Stimulated activated naive CD4-positive, alpha-beta T cell treated with Interleukin-2 at 50 U/mL for 16 hours (primary cell): ENCODE measurements around the gene CFAP221.

ENCODE experiments used
- DNase-seq: peaks from one replicate; lab custom pipeline; 2025; lab: John Stamatoyannopoulos, UW

Gene CFAP221

DNA sequence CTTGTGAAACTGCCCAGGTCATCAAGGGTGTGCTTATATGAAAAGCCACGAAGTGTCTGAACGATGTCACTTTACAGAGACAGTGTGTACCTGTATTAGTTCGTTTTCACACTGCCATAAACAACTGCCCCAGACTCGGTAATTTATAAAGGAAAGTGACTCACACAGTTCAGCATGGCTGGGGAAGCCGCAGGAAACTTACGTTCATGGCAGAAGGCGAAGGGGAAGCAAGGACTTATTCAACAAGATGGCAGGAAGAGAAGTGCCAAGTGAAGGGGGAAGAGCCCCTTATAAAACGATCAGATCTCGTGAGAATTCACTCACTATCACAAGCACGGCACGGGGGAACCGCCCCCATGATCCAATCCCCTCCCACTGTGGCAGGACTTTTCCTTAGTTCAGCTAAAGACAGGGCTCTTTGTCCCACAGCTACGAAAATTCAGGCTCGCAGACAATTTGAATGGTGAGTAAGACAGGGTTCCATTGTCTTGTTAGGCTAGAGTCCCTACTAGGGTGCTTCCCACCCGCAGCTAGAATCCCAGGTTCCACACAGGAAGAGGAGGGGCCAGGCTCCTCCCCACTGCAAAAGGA lies 154.9 kb downstream of the CFAP221 start:
- DNase-seq: no peak

DNA sequence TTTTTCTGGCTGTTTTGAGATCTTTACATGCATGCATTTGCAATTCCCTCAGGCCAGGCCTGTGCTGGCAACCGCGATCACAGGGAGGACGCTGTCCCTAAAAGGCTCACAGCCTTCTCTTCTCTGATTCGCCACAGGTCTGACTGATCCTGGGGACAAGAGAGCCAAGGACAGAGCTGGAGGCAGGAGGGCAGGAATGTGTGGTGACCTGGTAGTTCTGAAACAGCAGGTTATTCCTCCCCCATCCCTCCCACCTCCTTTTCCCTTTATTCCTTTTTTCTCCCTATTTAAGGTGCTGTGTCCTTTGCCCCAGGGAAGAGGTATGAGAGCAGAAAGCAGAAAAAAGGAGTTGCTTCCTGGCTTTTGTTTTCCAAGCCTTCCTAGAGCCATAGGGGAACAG lies 156.6 kb downstream of the CFAP221 start:
- DNase-seq: no peak

DNA sequence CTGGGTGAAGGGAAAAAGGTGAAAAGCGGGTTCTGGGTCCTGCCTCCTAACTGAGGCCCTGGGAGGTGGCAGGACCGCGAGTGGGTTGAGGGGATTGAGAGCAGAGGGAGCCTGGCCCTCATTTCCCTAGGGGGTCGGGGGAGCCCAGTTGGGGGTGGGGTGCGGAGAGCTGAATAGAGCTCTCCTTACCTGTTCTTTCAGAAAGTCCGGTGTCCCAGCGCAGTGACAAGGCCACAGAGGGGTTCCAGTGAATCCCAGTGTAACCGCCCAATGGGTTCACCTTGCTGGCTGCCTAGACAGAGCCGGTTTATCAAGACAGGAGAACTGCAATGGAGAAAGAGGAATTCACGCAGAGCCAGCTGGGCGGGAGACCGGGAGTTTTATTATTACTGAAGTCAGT lies 157.1 kb downstream of the CFAP221 start:
- no peak for DNase-seq

DNA sequence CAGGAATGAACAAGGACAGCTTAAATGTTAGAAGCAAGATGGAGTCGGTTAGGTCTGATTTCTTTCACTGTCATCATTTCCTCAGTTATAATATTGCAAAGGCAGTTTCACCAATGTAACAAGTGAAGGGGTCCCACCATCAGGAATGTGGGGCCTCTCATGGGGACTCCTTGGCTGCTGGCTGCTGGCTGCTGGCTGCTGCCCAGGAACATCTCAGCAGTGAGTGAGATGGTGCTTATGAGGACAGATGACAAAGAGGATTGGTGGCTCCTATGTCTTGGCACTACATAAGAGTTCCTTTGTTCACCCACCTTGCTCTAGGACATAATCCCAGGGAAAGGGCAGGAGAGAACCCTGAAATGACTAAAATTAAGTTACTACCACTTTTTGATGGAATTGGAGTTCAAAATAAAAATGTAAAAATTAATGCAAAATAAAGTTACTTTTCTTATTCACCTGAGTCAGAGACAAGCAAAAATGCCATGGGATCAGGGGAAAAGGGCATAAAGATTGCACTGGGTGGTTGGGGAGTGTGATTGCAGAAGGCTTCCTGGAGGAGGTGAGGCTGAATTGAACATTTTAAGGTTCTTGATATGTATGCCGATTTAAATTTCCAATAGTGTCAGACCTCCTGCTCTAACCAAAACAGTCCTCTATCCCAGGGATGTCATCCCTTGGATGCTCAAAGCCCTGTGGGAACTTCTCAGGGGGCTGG lies 158.1 kb downstream of the CFAP221 start:
- DNase-seq: no peak

DNA sequence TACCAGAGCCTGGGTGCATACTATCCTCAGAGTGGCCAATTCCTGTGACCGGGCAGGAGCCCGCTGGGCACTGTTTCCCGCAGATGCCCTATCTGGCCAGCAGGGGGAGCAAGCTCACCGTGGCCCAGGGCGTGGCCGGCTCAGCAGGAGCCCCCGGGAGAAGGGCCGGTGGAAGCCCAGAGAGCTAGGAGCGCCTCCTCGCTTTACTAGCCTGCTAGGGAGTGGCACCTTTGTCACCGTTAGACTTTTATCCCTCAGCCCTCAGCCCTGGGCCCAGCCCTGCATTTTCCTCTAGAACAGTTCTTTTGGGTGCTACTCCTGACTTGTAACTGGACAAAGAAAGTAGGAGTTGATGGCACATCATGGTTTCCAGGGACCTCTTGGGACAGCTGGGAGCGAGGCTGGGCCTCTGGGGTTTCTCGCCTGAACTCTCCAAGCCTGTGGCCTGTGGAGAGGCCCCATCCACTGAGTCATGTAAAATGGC lies 158.7 kb downstream of the CFAP221 start:
- peak; percentile 31 for DNase-seq

DNA sequence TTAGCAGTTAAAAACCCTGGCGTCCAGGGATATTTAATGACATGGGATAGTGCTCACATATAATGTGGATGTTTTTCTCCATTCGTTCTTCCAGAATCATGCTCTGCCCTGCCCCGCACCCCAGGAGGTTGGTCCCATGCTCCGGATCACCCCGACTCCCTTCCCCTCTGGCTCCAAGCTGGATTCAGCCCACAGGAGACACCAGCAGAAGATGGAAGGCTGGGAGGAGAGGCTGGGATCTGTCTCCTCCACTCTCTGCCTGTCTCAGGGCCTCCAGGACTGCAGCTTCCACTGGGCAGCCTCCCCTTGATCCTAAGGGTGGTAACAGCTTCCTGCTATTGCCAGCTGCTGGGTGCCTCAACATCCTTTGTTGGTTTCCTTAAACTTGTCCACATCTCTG lies 159.3 kb downstream of the CFAP221 start:
- no peak for DNase-seq

DNA sequence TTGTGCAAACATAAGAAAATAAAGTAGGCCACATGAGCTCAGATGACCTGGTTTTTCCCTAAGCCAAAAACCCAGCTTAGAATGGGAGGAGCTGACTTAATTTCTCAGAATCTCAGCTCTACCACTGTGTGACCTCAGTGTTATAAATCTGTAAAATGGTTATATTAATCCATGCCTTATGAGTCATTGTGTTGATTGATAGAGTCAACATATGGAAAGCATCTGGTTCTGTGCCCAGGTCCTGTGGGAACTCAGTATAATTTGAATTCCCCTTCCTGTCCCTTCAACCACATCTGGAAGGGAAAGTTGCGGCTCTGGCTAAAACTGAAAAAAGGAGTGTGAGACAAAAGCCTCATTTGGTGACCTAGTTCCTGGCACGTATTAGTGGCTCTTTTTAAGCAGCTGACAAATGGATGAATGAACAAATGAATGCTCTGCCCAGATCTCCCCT lies 160.4 kb downstream of the CFAP221 start:
- peak; percentile 14 for DNase-seq

DNA sequence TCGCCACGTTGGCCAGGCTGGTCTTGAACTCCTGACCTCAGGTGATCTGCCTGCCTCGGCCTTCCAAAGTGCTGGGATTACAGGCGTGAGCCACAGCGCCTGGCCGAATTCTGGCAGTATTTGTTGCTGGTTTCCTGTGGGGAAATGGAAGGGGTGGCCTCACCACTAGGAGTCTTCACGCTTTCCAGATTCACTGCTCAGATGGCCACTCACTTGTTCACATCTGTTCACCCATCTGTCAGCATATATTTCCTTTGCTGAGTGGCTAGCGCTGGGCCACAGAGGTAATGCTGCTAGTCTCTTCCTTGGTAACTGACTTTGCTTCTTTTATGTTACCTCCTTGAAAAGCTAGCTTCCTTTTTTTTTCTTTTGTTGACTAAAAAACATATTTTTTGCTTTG lies 162.0 kb downstream of the CFAP221 start:
- no peak for DNase-seq
